ENCODE measurements around the gene WNT10A.

DNA sequence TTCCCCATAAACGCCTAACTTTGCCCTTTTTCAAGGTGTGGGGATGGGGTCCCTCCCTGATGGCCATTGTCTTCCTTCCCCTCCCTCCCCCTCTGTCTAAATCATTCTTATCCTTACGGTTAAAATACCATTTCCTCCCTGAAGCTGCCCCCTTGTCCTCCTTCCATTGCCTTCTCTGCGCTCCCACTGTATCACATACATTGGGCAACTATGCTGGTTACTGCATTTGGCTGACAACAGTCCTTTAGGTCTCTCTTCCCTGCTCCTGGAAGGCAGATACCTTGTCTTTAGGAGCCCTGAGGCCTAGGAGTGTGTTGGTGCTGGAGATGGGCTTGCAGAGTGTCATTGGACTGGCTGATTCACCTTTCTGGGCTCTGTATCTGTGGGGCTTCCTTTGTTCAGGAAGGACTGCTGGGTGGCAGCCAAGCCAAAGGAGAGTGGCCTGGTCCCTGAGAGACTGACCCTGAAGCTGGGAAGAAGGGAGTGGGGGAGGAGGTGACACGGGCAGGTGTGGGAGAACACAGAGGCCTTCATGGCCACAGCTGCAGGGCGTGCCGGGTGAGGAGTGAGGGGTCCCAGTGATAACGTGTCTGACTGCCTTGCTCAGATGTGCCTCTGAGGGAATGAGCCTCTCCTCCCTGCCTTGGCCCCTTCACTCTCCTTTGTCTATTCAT lies 18.9 kb upstream of the WNT10A start:
- TF ChIP-seq CTCF (conservative IDR thresholded peaks at IDR 0.05; ENCODE audit: low read depth, low read length) (no peak), EZH2 (IDR thresholded peaks at IDR 0.05; ENCODE audit: borderline replicate concordance, low read depth, low read length, poor library complexity, severe bottlenecking) (no peak)

Measured in A673 (cell line).